Measurements from ENCODE around the gene SGSM1.

GRCh38 chr22:24759765-24760164 is 46.2 kb upstream of the SGSM1 start:
- no peak for TF ChIP-seq NRF1 (conservative IDR thresholded peaks at IDR 0.05; ENCODE audit: low read depth, low read length)
- no peak for TF ChIP-seq CTCF (IDR thresholded peaks at IDR 0.05 in 2 of 3, conservative IDR thresholded peaks at IDR 0.05 in 1 of 3; ENCODE audit: control insufficient read depth in 2 of 3, extremely low read depth in 1 of 3, insufficient read depth in 1 of 3, low read depth in 3 of 3, low read length in 3 of 3)
- no peak for TF ChIP-seq BHLHE40 (IDR thresholded peaks at IDR 0.05; ENCODE audit: borderline replicate concordance in 1 of 2, low read depth in 2 of 2, low read length in 1 of 2)
- TF ChIP-seq IRF5 (IDR thresholded peaks at IDR 0.05; ENCODE audit: borderline replicate concordance): no peak
- no peak for TF ChIP-seq ZBTB33 (IDR thresholded peaks at IDR 0.05)
- no peak for TF ChIP-seq EGR1 (IDR thresholded peaks at IDR 0.05; ENCODE audit: borderline replicate concordance in 1 of 2, low read depth in 2 of 2, low read length in 2 of 2)
- TF ChIP-seq MEF2A (IDR thresholded peaks at IDR 0.05; ENCODE audit: insufficient read depth, low read depth, low read length): no peak
- TF ChIP-seq NR2C2 (IDR thresholded peaks at IDR 0.05; ENCODE audit: borderline replicate concordance, control insufficient read depth, insufficient read length, low read depth): no peak

All from GM12878 (cell line).